GM21737 (cell line): ENCODE measurements around the gene TMEM252.
A peak's percentile ranks its signal among the peaks of the same experiment; 100 is the strongest.

Experiments used
- ATAC-seq: cut with Tn5 transposase; IDR thresholded peaks from one replicate; pipeline ENCODE4 v1.9.1; 2021; ENCODE audit warnings: mild to moderate bottlenecking, moderate library complexity; ENCODE audit not compliant: unreplicated experiment

Gene TMEM252

GRCh38 chr9:68540712-68541535 is at the start of gene TMEM252:
Gene TMEM252 (minus strand): TSS chr9:68540883. CDS start chr9:68540814, 69 bp downstream.
- ATAC-seq, result no peak

- no peak for ATAC-seq
Measured at GRCh38 chr9:68585034-68585761, 44.5 kb upstream of the TMEM252 start.

GRCh38 chr9:68584189-68585033 is 43.7 kb upstream of the TMEM252 start:
- peak; percentile 89 for ATAC-seq

GRCh38 chr9:68581696-68582095 is 41.0 kb upstream of the TMEM252 start:
- ATAC-seq, result no peak

GRCh38 chr9:68577774-68578591 is 37.3 kb upstream of the TMEM252 start:
- peak; percentile 83 for ATAC-seq

- ATAC-seq, result no peak
Measured at GRCh38 chr9:68575817-68576216, 35.1 kb upstream of the TMEM252 start.

GRCh38 chr9:68574150-68574549 is 33.5 kb upstream of the TMEM252 start:
- ATAC-seq, result no peak

GRCh38 chr9:68567565-68567964 is 26.9 kb upstream of the TMEM252 start:
- no peak for ATAC-seq

- ATAC-seq, result no peak
Measured at GRCh38 chr9:68562461-68562860, 21.8 kb upstream of the TMEM252 start.

GRCh38 chr9:68560071-68560844 is 19.6 kb upstream of the TMEM252 start:
- no peak for ATAC-seq

- no peak for ATAC-seq
Measured at GRCh38 chr9:68558545-68558944, 17.9 kb upstream of the TMEM252 start.

GRCh38 chr9:68555437-68556150 is 14.9 kb upstream of the TMEM252 start:
- ATAC-seq, result no peak

GRCh38 chr9:68552700-68553476 is 12.2 kb upstream of the TMEM252 start:
- no peak for ATAC-seq

- no peak for ATAC-seq
Measured at GRCh38 chr9:68551191-68551590, 10.5 kb upstream of the TMEM252 start.

GRCh38 chr9:68548241-68548640 is 7.6 kb upstream of the TMEM252 start:
- ATAC-seq, result no peak

- ATAC-seq, result no peak
Measured at GRCh38 chr9:68547417-68547816, 6.7 kb upstream of the TMEM252 start.

GRCh38 chr9:68546596-68547390 is 6.1 kb upstream of the TMEM252 start:
- peak; percentile 83 for ATAC-seq
